SK-N-MC (cell line): ENCODE results near the gene RPL10.

Source experiments
- EZH2 ChIP-seq: fragments of 200-600 bp; sonication (generic); IDR thresholded peaks from one replicate; pipeline ENCODE4 v1.6.1; 2017; ENCODE audit warnings: antibody characterized with exemption
- FOXP2 ChIP-seq: optimal IDR thresholded peaks from 2 replicates; pipeline ENCODE3; 2011; ENCODE audit warnings: mild to moderate bottlenecking, moderate library complexity; ENCODE audit not compliant: insufficient read depth; ENCODE audit errors: extremely low read length, control extremely low read depth
- POLR2AphosphoS5 ChIP-seq: IDR thresholded peaks from 2 replicates; pipeline ENCODE4 v1.6.1; 2012; ENCODE audit warnings: mild to moderate bottlenecking, low read depth, low read length, borderline replicate concordance

- TF ChIP-seq EZH2: no peak
- TF ChIP-seq POLR2AphosphoS5: no peak
- no peak for TF ChIP-seq FOXP2
Measured at GRCh38 chrX:154440623-154441357, 42.6 kb downstream of the RPL10 start.
